SKM-1 (cell line): ENCODE data around the gene GALNT13.
A peak's percentile ranks its signal among the peaks of the same experiment; 100 is the strongest.

Experiments used
- DNase-seq: peaks from one replicate; lab custom pipeline; 2025; ENCODE audit not compliant: unreplicated experiment; lab: John Stamatoyannopoulos, UW

GALNT13 gene

DNA sequence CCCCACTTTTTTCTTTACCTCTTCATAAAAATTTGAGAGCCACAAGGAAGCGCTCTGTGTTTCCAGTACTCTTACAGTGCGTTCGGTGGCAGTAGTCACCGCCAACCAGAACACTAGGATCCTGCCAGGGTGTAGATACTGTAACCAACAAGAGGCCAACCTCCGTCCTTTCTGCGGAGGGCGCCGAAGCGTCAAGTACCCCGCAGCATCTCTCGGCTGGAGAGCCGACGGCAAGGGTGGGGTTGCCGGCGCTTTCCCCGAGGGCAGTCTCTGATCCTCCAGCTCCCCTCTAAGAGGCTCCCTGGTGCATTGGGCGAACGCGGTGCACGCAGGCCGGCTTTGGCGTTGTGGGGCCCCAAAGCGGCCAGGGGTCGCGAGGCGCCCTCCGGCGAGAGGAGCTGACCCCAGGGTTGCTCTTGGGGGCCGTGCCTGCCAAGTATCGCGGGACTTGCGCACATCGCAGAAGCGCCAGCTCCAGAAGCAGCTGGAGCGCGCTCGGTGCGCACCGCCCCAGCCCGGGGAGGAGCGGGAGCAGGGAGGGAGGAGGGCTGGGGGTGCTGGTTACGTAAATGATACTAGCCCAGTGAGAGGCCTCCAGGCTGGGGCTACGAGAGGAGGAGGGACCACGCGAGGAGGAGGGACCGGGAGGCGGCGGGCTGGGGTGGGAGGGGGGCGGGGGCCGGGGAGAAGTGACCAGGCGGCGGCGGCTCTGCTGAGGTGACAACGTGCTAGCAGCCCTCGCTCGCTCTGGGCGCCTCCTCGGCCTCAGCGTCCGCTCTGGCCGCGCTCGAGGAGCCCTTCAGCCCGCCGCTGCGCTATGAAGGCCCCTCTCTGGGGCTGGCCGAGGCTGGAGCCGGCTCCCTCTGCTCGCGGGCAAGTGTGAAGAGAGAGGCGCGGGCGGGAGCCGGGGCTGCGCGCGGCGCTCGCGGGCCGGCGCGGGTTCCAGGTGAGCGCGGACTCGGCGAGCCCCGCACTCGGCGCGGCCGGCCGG is at the start of gene GALNT13:
Gene GALNT13, plus strand, starts transcription at position 692 of the 991 bp plus-strand sequence.
- DNase-seq, result peak; percentile 20

DNA sequence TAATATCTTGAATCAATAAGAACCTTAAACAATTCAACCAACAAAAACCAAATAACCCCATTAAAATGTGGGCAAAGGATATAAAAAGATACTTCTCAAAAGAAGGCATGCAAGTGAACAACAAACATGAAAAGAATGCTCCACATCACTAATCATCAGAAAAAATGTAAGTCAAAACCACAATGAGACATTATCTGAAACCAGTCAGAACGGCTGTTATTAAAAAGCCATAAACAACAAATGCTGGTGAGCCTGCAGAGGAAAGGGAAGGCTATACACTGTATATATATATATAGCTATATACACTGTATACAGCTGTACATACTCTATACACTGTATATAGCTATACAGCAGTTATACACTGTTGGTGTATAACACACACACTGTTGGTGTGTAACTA is 47.8 kb upstream of the GALNT13 start:
- DNase-seq, result no peak

DNA sequence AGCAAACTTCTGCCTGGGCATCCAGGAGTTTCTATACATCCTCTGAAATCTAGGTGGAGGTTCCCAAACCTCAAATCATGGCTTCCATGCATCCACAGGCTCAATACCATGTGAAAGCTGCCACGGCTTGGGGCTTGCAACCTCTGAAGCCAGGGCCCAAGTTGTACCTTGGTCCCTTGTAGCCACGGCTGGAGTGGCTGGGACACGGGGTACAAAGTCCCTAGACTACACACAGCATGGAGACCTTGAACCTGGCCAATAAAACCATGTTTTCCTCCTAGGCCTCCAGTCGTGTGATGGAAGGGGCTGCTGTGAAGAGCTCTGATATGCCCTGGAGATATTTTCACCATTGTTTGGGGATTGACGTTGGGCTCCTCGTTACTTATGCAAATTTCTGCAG is 43.4 kb upstream of the GALNT13 start:
- no peak for DNase-seq

DNA sequence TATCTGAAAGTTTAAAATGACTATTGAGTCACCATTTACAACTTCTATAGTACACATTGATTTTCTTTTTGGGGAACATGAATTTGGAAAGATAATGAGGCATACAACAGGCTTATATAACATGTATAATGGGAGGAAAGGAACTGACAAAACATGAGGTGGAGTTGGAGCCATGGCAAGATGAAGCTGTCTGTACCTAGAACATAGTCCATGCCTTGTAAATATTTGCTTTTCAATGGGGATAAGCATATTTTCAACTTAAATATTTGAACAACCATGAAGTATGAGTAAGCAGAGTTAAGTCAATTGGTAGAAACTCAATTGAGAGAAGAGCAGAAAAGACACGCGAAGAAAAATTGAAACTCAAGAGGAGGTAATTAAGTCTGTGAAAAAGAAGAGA is 37.1 kb upstream of the GALNT13 start:
- DNase-seq, result no peak

DNA sequence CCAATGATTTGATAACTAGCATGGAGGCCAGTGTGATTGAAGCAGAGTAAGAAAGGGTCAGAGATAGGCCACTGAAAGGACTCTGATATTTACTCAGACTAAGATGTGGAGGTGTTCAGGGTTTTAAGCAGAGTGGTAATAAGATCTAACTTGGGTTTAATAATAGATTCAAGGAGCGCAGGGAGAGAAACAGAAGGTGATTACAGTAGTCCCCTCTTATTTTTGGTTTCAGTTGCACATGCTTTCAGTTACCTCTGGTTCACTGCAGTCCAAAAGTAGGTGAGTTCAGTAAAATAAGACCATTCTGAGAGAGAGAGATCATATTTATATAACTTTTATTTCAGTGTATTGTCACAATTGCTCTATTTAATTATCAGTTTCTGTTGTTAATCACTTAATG is 13.5 kb upstream of the GALNT13 start:
- no peak for DNase-seq

DNA sequence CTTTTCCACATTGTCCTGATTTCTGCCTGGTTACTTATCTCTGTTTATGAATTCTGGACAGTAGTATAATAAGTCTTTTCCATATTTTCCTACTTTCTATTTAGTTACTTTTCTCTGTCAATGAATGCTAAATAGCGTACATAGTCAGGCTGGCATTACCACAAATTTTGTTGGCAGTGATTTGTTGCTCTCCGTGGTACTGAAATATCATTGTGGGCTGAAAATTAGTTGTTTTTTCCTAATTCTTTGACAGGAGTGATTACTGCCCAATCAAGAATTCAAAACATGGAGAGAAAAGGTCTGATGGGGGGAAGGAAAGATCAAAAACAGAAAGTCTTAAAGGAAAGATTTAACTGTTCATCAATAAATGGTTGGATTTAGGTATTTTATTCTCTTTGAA is 7.7 kb upstream of the GALNT13 start:
- DNase-seq, result no peak

DNA sequence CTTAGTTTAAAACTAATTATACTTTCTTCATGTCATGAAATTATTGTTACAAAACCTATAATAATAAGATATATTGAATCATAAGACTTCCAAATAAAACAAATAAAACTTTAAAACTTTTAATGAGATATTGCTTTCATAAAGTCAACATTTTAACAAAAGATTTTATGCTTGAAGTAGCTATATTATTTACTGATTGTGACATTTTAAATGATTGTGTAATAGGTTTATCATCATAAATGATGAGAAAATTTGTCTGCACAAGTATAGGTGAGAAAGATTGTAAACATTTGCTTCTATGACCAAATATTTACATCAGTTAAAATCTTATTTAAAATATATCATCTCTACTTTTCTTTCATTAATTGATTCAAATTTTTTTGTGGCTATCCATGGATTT is 5.1 kb upstream of the GALNT13 start:
- DNase-seq, result no peak

DNA sequence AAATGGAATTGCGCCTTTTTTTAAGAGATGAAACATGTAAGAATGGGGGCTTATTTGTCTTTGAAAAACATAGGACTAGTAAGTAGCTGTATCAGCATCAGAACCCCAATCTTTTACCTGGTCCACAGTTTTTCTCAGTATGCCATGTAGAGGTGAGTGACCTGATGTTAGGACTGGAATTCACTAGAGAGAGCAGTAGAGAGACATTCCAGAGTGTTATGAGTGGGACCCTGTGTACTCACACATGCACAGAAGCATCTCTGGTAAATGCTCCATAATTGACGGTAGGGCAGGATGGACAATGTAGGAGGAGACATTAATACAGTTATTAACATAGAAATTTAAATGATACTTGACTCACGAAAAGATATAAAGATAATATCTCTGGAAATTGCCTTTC is 1.4 kb upstream of the GALNT13 start:
- no peak for DNase-seq

DNA sequence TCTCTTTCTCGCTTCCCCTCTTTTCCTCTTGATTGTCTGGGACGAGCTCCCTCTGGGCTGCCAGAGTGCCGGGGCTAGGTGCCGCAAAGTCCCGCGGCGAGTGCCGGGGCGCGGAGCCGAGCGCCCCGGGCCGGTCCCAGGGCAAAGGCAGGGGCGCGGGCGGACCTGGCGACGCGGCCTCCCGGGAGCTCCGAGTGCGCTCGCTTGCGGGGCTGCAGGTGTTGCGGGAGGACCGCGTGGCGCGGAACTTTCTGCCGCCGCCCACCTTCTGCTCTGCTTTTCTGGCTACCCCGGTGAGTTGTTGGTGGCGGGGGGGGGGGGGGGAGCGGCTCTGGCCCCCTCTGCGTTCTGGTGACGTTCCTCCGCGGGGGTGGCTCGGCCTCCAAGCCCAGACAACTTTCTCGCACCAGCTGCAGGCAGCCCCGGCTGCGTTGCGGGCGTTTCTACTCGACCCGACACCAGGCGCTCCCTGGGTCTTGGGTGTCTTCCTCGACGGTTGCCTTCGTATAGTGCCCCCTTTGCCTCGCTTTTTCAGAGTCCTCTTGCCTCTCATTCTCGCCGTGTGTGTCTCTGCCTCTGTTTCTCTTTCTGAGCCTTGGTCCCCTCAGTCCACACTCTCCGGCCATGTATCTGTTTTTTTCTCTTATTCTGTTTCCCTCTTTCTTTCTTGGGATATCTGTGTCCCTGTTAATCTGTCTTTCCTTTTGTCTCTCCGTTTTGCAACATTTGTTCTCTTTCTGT is 759 bp downstream of the GALNT13 start:
- DNase-seq, result no peak

DNA sequence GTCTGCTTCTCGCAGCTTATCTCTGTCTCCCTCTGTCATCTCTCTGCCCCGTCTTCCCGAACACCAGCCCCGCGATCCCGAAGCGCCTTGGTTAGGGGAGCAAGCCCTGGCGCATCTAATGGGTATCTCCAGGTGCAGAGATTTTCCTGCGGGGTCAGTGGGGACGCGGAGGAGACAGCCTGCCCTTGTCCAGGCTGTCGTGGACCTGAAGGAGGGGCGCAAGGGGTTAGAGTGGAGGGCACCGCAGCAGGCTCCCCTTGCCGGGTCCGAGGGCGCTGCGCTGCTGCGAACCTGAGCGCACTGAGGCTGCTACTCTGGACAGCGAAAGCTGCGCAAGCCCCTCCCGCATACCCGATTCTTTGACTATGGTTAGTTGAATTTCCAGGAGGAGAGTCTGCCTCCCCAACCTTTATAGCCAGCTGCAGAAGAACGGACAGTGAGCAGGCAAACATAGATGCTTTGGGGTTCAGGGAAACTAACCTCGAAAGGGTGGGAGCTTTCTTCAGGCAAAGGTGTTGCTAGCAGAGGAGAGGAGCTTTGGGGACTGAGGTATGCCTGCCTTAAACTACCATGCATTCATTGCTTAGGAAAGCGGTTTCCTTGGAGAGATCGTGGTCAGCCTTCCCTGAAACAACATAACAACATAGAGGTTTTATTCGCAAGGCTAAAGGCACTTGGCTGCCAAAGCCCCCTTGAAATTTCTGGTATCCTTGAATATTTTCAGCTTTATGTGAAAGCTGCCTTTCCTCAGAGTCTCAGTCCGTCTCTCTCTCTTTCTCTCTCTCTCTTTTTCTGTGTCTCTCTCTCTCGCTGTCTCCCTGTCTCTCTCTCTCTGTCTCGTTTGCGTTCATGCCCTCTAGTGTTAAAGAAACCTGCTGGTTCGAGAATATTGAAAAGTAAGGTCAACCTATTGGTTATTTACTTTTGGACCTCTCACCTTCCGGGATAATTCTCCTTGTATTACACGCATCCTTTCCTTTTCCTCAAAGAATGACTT is 1.6 kb downstream of the GALNT13 start:
- no peak for DNase-seq

DNA sequence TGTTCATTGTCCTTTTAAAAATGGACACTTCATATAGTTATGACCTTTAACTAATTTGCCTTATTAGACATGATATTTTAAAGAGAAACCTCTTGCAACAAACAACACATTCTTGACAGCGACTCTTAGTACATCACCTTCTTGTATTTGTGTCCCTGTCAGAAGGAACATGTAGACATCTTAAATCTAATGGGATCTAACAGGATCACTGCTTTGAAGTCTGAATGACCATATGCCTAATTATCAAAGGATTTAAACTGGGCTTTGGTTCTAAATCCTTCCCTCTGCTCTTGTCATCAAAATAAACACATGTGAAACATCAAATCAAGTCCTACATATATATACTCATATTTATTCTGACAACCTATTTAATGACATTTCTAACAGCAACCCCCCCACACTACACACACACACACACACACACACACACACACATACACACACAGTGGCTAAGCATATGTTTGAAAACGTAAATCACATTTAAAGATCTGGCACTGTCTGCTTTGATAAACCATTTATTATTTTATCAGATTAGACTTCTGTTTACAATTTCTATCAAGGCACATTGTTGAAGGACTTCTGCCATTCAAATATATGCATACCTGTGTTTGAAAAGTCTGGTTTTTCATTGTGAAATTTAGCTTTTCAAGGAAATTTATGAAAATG is 4.2 kb downstream of the GALNT13 start:
- DNase-seq, result no peak

DNA sequence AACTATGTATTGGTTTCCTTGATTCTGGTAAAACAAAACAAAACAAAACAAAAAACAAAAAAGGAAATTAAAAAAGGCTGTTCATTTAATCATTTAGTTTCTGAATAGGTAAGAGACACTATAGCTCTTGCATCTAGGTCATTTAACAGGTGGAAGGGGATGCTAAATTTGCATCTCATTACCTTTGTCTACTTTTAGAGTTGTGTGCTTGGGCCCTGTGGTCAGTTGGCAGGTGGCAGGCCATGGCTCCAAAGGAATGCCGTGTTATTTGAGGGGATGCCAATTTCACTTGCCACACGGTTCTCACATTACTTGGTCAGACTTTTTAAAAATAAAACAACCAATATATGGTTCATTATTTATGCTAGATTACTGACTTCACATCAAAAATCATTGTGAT is 9.2 kb downstream of the GALNT13 start:
- DNase-seq, result no peak

DNA sequence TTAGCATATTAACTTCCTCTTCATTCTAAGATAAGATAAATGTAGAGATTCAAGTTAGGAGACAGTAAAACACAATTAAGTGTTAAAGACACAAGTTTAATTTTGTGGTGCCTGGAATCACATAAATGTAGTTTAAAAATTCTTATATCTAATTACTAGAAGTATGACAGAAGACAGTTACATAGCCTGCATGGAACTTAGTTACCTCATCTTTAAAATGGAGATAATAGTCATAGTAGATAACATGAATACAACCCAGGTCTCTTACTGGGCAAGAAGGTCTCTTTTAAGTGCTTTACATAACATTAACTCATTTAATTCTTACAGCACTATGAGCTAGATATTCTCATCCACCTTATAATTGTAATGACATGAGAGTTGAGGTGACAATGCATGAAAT is 15.1 kb downstream of the GALNT13 start:
- DNase-seq, result no peak

DNA sequence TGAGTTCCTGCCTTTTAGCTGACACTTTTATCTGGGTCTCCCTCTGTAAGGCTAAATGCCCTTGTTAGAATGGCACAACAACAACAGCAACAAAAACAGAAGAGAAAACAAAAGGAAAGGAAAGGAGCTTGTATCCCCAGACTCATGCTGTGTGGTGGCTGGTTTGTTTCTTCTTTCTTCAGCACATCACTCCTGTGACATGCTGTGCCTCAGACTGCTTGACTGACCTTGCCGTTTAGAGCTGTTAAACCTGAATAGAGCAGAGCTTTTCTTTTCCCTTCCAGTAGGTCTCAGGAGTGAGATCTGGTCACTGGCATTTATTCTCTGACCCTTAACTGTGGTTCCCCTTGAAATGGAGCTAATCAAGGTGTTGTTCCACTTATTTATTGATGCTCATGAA is 18.9 kb downstream of the GALNT13 start:
- DNase-seq, result no peak

DNA sequence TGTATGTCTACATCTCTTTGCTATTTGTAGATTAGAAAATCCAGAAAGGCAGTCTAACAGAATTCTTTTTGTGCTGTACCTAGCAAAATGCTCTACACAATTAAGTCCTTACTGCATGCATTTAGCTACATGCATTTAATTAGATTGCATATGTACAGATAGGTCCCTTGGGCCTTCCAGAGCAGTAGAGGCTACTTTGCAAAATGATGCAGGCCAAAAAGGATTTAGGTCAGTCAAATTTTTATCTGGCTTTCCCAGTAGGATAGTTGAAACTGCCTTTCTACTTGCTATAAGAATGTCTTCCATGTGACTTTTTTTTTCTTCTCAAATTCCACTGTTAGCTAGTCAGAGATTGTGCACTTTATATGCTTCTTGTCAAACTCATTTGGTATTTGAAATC is 19.3 kb downstream of the GALNT13 start:
- no peak for DNase-seq

DNA sequence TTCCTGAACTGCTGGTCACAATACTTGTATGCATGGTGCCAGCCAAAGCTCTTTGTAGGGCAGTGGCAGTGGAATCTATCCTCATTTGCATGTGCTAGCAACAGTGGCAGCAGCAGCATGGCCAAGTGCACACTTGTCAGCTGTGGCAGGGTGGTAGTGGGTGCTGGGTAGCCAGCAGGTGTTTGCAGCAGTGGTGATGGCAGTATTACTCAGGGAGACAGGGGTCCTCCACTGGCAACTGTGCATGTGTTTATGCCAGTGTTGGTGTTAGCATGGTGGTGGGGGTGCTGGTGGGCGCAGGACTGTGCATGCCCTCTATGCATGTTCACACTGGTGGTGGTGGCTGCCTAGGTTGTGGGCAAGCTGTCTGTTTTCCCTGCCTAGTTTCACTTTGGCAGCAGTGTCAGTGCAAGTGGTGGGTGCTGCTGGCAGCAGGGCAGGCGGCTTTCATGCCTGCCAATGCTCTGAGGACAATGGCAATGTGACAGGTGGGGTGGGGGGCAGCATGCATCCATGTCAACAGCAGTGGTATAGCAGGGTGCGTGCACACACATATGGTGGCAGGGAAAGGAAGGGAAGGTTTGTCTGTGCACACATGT is 41.2 kb downstream of the GALNT13 start:
- no peak for DNase-seq

DNA sequence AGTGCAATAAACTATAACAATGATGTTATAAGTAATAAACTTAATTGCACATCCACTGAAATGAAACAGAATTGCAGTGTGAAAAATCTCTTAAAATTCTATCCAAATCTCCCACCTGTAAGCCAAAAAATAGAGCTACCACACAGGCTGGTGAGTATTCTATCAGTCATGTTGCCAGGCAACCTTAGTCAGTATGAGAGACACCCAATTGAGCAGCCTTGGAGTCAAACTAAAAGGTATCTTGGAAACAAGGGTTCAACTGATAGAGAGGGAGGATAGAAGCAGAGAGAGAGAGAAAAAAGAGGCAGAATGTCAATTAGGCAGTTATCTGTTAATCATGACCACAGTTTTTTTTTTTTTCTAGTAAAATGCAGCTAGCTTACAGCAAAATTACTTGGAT is 45.8 kb downstream of the GALNT13 start:
- no peak for DNase-seq

DNA sequence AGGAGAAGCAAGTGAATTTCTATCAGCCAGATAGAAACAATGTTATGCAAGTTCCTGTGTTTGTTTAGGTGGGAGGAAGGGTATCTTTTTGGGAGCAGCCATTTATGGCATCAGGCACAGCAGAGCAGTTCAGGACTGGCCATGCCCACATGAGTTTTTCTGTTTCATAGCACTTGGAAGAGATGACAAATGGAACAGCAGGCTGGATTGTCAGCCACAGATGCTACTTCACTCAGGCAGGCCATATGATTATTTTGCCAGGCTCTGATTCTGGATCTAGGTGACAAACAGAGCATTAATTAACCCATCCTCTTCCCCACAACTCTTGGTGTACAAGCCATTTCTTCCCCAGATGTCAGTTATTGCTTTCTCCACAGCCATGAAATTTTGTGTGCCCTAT is 63.8 kb downstream of the GALNT13 start:
- DNase-seq, result no peak

DNA sequence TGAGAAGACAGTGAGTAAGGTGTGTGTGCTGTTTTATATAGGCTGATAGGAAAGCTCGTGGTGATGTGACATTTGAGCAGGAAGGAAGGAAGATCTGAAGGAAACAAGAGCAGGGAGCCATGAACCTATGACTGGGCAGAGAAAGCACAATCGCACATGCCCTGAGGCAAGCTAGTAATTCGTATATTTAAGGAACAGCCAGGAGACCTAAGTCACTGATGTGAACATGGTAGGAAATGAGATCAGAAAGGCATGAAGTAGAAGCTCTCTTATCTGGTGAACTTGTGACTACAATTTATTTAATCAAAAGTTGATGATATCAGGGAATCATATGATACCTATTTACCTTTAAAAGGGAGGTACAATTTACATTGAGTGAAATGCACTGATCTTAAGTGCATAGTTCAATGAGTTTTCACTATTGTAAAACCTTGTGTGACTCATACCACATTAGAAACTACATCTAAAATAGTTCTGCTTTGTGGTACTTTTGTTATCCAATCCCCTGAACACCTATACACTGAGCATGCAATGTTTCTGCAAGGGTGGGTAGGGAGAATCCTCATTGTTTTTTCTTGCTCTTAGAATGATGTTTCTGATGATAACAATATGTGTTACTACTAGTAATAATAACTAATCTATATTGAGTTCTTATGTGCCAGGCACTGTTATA is 67.5 kb downstream of the GALNT13 start:
- DNase-seq, result no peak

DNA sequence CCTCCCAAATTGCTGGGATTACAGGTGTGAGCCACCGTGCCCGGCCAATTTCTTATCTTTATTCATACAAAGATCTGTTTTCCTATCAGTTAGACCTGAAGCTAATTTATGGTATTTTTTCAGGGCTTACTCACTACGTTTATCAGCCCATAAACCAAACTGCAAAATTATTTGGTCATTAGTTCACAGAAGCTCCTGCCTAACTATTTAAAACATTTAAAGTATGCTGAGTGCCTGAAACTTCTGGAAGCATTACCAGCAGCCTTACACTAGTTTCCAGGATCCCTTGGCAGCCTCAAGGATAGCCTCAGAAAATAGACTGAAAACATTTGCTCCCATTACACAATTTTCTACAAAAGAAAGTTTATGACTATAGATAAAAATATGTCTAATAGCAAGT is 68.8 kb downstream of the GALNT13 start:
- no peak for DNase-seq
